GM23338 (cell line): ENCODE measurements around the gene ABCA13. TPM values are rescaled to one million over a fixed set of nuclear protein-coding genes. Genes with fewer than 3 reads are reported as not detected.

Experiments used
- ATAC-seq: fragments of 200-7000 bp; cut with Tn5 transposase; 3 replicates; pipeline ENCODE4 v1.9.1; 2020
- DNase-seq: peaks from one replicate; pipeline ENCODE4 v3.0.0-alpha.2; 2015; ENCODE audit warnings: low spot score
- H2AFZ ChIP-seq: fragments of 200-600 bp; sonication (generic); 2 replicates; pipeline ENCODE4 v1.8.0; 2016; ENCODE audit warnings: antibody characterized with exemption, mild to moderate bottlenecking, moderate library complexity
- H3F3A ChIP-seq: fragments of 200-600 bp; sonication (generic); replicated peaks from 2 replicates; pipeline ENCODE4 v1.8.0; 2017; ENCODE audit warnings: antibody characterized with exemption, mixed run types, low read depth
- H3K27ac ChIP-seq: fragments of 200-600 bp; sonication (generic); 2 replicates; pipeline ENCODE4 v1.6.1; 2016; ENCODE audit warnings: low read depth
- H3K27me3 ChIP-seq: fragments of 200-600 bp; sonication (generic); 2 replicates; pipeline ENCODE4 v1.8.0; 2016; ENCODE audit warnings: mild to moderate bottlenecking, mixed run types, moderate library complexity; ENCODE audit not compliant: insufficient read depth
- H3K36me3 ChIP-seq: fragments of 200-600 bp; sonication (generic); 2 replicates; pipeline ENCODE4 v1.8.0; 2016; ENCODE audit warnings: mild to moderate bottlenecking; ENCODE audit not compliant: insufficient read depth
- H3K4me1 ChIP-seq: fragments of 200-600 bp; sonication (generic); 2 replicates; pipeline ENCODE4 v1.8.0; 2016; ENCODE audit warnings: mild to moderate bottlenecking, moderate library complexity; ENCODE audit not compliant: insufficient read depth
- H3K4me2 ChIP-seq: fragments of 200-600 bp; sonication (generic); 2 replicates; pipeline ENCODE4 v1.7.1; 2017; ENCODE audit warnings: mixed run types
- H3K4me3 ChIP-seq: fragments of 200-600 bp; sonication (generic); 2 replicates; pipeline ENCODE4 v1.6.1; 2016; ENCODE audit warnings: mixed run types
- H3K79me2 ChIP-seq: fragments of 200-600 bp; sonication (generic); replicated peaks from 2 replicates; pipeline ENCODE4 v1.8.0; 2017; ENCODE audit warnings: mild to moderate bottlenecking; ENCODE audit not compliant: insufficient read depth
- H3K9me2 ChIP-seq: fragments of 200-600 bp; sonication (generic); 2 replicates; pipeline ENCODE4 v1.8.0; 2017; ENCODE audit not compliant: insufficient read depth
- H4K20me1 ChIP-seq: fragments of 200-600 bp; sonication (generic); replicated peaks from 2 replicates; pipeline ENCODE4 v1.8.0; 2017; ENCODE audit warnings: mild to moderate bottlenecking; ENCODE audit not compliant: insufficient read depth
- H3K27ac Mint-ChIP-seq: 2 replicates; pipeline ENCODE4 v1.8.0; 2020; ENCODE audit warnings: inconsistent platforms, mild to moderate bottlenecking, moderate library complexity, mixed read lengths
- H3K27me3 Mint-ChIP-seq: 3 replicates; pipeline ENCODE4 v1.8.0; 2022; ENCODE audit warnings: low read depth, mild to moderate bottlenecking, moderate library complexity, mixed read lengths, inconsistent platforms; ENCODE audit not compliant: insufficient read depth, poor library complexity
- H3K36me3 Mint-ChIP-seq: 3 replicates; pipeline ENCODE4 v1.8.0; 2021; ENCODE audit warnings: low read depth, mild to moderate bottlenecking, inconsistent platforms, moderate library complexity, mixed read lengths
- H3K4me1 Mint-ChIP-seq: 3 replicates; pipeline ENCODE4 v1.8.0; 2020; ENCODE audit warnings: mild to moderate bottlenecking, inconsistent platforms, mixed read lengths
- H3K4me3 Mint-ChIP-seq: 3 replicates; pipeline ENCODE4 v1.8.0; 2021; ENCODE audit warnings: moderate library complexity, mild to moderate bottlenecking, inconsistent platforms, mixed read lengths
- H3K9me3 Mint-ChIP-seq: 3 replicates; pipeline ENCODE4 v1.8.0; 2020; ENCODE audit warnings: moderate library complexity, mild to moderate bottlenecking, inconsistent platforms, mixed read lengths
- EZH2 ChIP-seq: fragments of 200-600 bp; sonication (generic); IDR thresholded peaks from one replicate; pipeline ENCODE4 v1.8.0; 2017; ENCODE audit warnings: antibody characterized with exemption, mild to moderate bottlenecking, low read depth; ENCODE audit not compliant: unreplicated experiment
- ZNF331 ChIP-seq: fragments of 250-450 bp; sonication (Bioruptor Pico); IDR thresholded peaks from 2 replicates; pipeline ENCODE4 v1.5.0; 2020; ENCODE audit warnings: low read depth, mild to moderate bottlenecking, moderate library complexity
- polyA plus RNA-seq: library from polyadenylated mRNA; unstranded; fragments of >200 nt; fragmentation: Nextera tagmentation; extraction: Ambion mirVana; gene quantifications from 2 replicates; pipeline ENCODE4 v1.2.1, GENCODE V29; 2016
- total RNA-seq: library from RNA; depleted of rRNA; stranded (reverse); fragments of >200 nt; shearing (Covaris generic); gene quantifications from 2 replicates; pipeline ENCODE4 v1.2.3, GENCODE V29; 2014
- TF ChIP-seq, protein P1 (sequence below), 2 experiments: fragments of 200-600 bp in 1 of 2; sonication (generic) in 1 of 2; conservative IDR thresholded peaks; 2 replicates each; pipeline versions ENCODE4 v1.5.1 to v1.6.1; 2016 to 2017; ENCODE audit warnings: antibody characterized with exemption in 2 of 2, low read depth in 2 of 2, mild to moderate bottlenecking in 2 of 2, moderate library complexity in 1 of 2
- TF ChIP-seq, protein P2 (sequence below): fragments of 250-450 bp; sonication (Bioruptor Pico); IDR thresholded peaks from 2 replicates; pipeline ENCODE4 v1.5.0; 2020; ENCODE audit warnings: mild to moderate bottlenecking, moderate library complexity

Gene ABCA13
- total and polyA plus RNA-seq, 2 experiments from 2014 or later: 0.21 TPM; not detected in 1

DNA sequence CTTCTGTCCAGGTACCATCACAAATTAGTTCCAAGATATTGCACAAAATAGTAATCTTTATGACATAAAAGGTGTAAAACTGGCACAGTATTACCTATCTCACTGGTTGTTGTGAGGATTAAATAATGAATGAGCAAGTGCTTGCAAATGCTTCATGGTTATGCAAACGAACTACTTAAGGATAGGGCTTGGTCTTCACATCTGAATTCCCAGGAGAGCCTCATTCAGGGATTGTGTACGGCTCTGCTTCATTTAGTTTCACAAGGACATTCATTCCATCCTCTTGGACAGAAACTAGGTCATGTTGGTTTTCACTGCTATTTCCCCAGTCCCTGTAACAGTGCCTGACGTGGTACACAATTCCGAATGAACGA is 12.1 kb downstream of the ABCA13 start:
- no peaks in the 10 kb centered on the region; the same call in 1 of the 2 replicates for H3K9me2 ChIP-seq
- no peak overlapping the region for H2AFZ ChIP-seq
- H4K20me1 ChIP-seq: no peaks in the 10 kb centered on the region
- peaks cover 9% of the 10 kb centered on the region for H3K27me3 Mint-ChIP-seq
- H3K79me2 ChIP-seq: no peaks in the 10 kb centered on the region
- TF ChIP-seq, protein P1, sequence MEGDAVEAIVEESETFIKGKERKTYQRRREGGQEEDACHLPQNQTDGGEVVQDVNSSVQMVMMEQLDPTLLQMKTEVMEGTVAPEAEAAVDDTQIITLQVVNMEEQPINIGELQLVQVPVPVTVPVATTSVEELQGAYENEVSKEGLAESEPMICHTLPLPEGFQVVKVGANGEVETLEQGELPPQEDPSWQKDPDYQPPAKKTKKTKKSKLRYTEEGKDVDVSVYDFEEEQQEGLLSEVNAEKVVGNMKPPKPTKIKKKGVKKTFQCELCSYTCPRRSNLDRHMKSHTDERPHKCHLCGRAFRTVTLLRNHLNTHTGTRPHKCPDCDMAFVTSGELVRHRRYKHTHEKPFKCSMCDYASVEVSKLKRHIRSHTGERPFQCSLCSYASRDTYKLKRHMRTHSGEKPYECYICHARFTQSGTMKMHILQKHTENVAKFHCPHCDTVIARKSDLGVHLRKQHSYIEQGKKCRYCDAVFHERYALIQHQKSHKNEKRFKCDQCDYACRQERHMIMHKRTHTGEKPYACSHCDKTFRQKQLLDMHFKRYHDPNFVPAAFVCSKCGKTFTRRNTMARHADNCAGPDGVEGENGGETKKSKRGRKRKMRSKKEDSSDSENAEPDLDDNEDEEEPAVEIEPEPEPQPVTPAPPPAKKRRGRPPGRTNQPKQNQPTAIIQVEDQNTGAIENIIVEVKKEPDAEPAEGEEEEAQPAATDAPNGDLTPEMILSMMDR (conservative IDR thresholded peaks at IDR 0.05; ENCODE audit: low read depth in 2 of 2): no peak
- TF ChIP-seq EZH2 (no peak), ZNF331 (no peak)
- TF ChIP-seq, protein P2, sequence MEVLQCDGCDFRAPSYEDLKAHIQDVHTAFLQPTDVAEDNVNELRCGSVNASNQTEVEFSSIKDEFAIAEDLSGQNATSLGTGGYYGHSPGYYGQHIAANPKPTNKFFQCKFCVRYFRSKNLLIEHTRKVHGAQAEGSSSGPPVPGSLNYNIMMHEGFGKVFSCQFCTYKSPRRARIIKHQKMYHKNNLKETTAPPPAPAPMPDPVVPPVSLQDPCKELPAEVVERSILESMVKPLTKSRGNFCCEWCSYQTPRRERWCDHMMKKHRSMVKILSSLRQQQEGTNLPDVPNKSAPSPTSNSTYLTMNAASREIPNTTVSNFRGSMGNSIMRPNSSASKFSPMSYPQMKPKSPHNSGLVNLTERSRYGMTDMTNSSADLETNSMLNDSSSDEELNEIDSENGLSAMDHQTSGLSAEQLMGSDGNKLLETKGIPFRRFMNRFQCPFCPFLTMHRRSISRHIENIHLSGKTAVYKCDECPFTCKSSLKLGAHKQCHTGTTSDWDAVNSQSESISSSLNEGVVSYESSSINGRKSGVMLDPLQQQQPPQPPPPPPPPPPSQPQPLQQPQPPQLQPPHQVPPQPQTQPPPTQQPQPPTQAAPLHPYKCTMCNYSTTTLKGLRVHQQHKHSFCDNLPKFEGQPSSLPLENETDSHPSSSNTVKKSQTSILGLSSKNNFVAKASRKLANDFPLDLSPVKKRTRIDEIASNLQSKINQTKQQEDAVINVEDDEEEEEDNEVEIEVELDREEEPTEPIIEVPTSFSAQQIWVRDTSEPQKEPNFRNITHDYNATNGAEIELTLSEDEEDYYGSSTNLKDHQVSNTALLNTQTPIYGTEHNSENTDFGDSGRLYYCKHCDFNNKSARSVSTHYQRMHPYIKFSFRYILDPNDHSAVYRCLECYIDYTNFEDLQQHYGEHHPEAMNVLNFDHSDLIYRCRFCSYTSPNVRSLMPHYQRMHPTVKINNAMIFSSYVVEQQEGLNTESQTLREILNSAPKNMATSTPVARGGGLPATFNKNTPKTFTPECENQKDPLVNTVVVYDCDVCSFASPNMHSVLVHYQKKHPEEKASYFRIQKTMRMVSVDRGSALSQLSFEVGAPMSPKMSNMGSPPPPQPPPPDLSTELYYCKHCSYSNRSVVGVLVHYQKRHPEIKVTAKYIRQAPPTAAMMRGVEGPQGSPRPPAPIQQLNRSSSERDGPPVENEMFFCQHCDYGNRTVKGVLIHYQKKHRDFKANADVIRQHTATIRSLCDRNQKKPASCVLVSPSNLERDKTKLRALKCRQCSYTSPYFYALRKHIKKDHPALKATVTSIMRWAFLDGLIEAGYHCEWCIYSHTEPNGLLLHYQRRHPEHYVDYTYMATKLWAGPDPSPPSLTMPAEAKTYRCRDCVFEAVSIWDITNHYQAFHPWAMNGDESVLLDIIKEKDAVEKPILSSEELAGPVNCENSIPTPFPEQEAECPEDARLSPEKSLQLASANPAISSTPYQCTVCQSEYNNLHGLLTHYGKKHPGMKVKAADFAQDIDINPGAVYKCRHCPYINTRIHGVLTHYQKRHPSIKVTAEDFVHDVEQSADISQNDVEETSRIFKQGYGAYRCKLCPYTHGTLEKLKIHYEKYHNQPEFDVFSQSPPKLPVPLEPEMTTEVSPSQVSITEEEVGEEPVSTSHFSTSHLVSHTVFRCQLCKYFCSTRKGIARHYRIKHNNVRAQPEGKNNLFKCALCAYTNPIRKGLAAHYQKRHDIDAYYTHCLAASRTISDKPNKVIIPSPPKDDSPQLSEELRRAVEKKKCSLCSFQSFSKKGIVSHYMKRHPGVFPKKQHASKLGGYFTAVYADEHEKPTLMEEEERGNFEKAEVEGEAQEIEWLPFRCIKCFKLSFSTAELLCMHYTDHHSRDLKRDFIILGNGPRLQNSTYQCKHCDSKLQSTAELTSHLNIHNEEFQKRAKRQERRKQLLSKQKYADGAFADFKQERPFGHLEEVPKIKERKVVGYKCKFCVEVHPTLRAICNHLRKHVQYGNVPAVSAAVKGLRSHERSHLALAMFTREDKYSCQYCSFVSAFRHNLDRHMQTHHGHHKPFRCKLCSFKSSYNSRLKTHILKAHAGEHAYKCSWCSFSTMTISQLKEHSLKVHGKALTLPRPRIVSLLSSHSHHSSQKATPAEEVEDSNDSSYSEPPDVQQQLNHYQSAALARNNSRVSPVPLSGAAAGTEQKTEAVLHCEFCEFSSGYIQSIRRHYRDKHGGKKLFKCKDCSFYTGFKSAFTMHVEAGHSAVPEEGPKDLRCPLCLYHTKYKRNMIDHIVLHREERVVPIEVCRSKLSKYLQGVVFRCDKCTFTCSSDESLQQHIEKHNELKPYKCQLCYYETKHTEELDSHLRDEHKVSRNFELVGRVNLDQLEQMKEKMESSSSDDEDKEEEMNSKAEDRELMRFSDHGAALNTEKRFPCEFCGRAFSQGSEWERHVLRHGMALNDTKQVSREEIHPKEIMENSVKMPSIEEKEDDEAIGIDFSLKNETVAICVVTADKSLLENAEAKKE (CRISPR knock-in tag): peak; percentile 54; the same call in 1 of the 2 replicates
- H3K27me3 ChIP-seq: no peaks in the 10 kb centered on the region; the same call in 1 of the 2 replicates
- H3K9me3 Mint-ChIP-seq: peaks cover 12% of the 10 kb centered on the region
- H3K4me3 Mint-ChIP-seq: no peak overlapping the region
- no peak overlapping the region for H3K27ac Mint-ChIP-seq
- H3K27ac ChIP-seq: no peak overlapping the region
- peaks cover 8% of the 10 kb centered on the region; the same call in 2 of the 3 replicates for H3K36me3 Mint-ChIP-seq
- no peaks in the 10 kb centered on the region for H3K36me3 ChIP-seq
- peak; percentile 40; the same call in 2 of the 3 replicates for ATAC-seq
- peaks cover 15% of the 10 kb centered on the region for H3K4me1 Mint-ChIP-seq
- peaks cover 16% of the 10 kb centered on the region for H3K4me1 ChIP-seq
- H3K4me2 ChIP-seq: peak overlapping the region; percentile 36; the same call in 1 of the 2 replicates
- no peaks in the 10 kb centered on the region for H3F3A ChIP-seq
- peak; percentile 22 for DNase-seq
- H3K4me3 ChIP-seq: no peak overlapping the region
